Naive thymus-derived CD4-positive, alpha-beta T cell (primary cell): ENCODE data around the gene SIGLEC15. TPM values are rescaled to one million over a fixed set of nuclear protein-coding genes. Genes with fewer than 3 reads are reported as not detected.
A peak's percentile ranks its signal among the peaks of the same experiment; 100 is the strongest.
"Not testable (repeated sequence)": the region's sequence is repeated elsewhere in the genome, so short reads cannot be mapped to it uniquely, and the experiment has no call there.

ENCODE experiments used
- ATAC-seq: fragments of 150-1000 bp; cut with Tn5 transposase; 2 replicates; pipeline ENCODE4 v1.10.0; 2021; ENCODE audit warnings: mild to moderate bottlenecking, moderate library complexity
- CTCF ChIA-PET: fragments of 350-600 bp; sonication (Branson Sonifier 250); formaldehyde crosslinking; loops from one replicate; lab custom pipeline; 2021; ENCODE audit warnings: antibody characterized with exemption; lab: Charles Lee
- POLR2A ChIA-PET: fragments of 350-600 bp; sonication (Branson Sonifier 250); formaldehyde crosslinking; loops from one replicate; lab custom pipeline; 2021; ENCODE audit warnings: antibody characterized with exemption, inconsistent platforms; lab: Charles Lee
- DNase-seq, 9 donors: peaks; one replicate each; pipeline versions ENCODE4 v3.0.0 to v3.0.0-alpha.2; 2020 to 2022; ENCODE audit warnings: mixed read lengths in 1 of 9
- H3K27ac ChIP-seq: one replicate; pipeline ENCODE4 v1.7.0; 2013; ENCODE audit warnings: mild to moderate bottlenecking, low read depth, low read length, moderate library complexity
- H3K27me3 ChIP-seq, 2 donors: one replicate each; pipeline ENCODE4 v1.7.0; 2013; ENCODE audit warnings: low read length in 2 of 2, mild to moderate bottlenecking in 2 of 2, moderate library complexity in 2 of 2; ENCODE audit not compliant: control insufficient read depth in 2 of 2, insufficient read depth in 2 of 2
- H3K36me3 ChIP-seq, 3 experiments: 1 replicate in 2 of 3; 2 replicates in 1 of 3; pipeline ENCODE4 v1.7.0; 2013; ENCODE audit warnings: low read length in 3 of 3, mild to moderate bottlenecking in 3 of 3, moderate library complexity in 1 of 3; ENCODE audit not compliant: insufficient read depth in 3 of 3, control insufficient read depth in 2 of 3
- H3K4me1 ChIP-seq, 2 donors: one replicate each; pipeline ENCODE4 v1.7.0; 2013; ENCODE audit warnings: low read length in 2 of 2, mild to moderate bottlenecking in 2 of 2, moderate library complexity in 1 of 2; ENCODE audit not compliant: control insufficient read depth in 2 of 2, insufficient read depth in 2 of 2
- H3K4me3 ChIP-seq: 2 replicates; pipeline ENCODE4 v1.7.0; 2013; ENCODE audit warnings: mild to moderate bottlenecking, low read length
- H3K9me3 ChIP-seq, 3 experiments: 1 replicate in 2 of 3; 2 replicates in 1 of 3; pipeline ENCODE4 v1.7.0; 2013; ENCODE audit warnings: low read length in 3 of 3; ENCODE audit not compliant: control insufficient read depth in 2 of 3
- H3K27ac Mint-ChIP-seq, 9 donors: one replicate each; pipeline ENCODE4 v1.8.0; 2020 to 2022; ENCODE audit warnings: mixed read lengths in 9 of 9, mild to moderate bottlenecking in 8 of 9, moderate library complexity in 5 of 9, inconsistent platforms in 2 of 9
- H3K27me3 Mint-ChIP-seq, 5 donors: one replicate each; pipeline ENCODE4 v1.8.0; 2021 to 2022; ENCODE audit warnings: mixed read lengths in 5 of 5, mild to moderate bottlenecking in 1 of 5
- H3K36me3 Mint-ChIP-seq, 5 donors: one replicate each; pipeline ENCODE4 v1.8.0; 2020 to 2022; ENCODE audit warnings: mixed read lengths in 5 of 5, mild to moderate bottlenecking in 3 of 5, inconsistent platforms in 1 of 5
- H3K4me1 Mint-ChIP-seq, 7 donors: one replicate each; pipeline ENCODE4 v1.8.0; 2020 to 2022; ENCODE audit warnings: mixed read lengths in 7 of 7, mild to moderate bottlenecking in 3 of 7, inconsistent platforms in 1 of 7
- H3K4me3 Mint-ChIP-seq, 10 donors: one replicate each; pipeline ENCODE4 v1.8.0; 2020 to 2022; ENCODE audit warnings: mild to moderate bottlenecking in 10 of 10, mixed read lengths in 10 of 10, moderate library complexity in 6 of 10, inconsistent platforms in 2 of 10
- H3K9me3 Mint-ChIP-seq, 11 donors: one replicate each; pipeline ENCODE4 v1.8.0; 2020 to 2022; ENCODE audit warnings: mixed read lengths in 11 of 11, mild to moderate bottlenecking in 4 of 11, inconsistent platforms in 1 of 11, moderate library complexity in 1 of 11
- intact Hi-C, 2 donors: fragments of 100-400 bp; cut with micrococcal nuclease; formaldehyde crosslinking; loops; one replicate each; pipeline ENCODE4 v1.15.1; 2023
- polyA plus RNA-seq, 2 donors: library from polyadenylated mRNA; unstranded; fragments of 300-500 nt; fragmentation: Illumina TruSeq; gene quantifications; one replicate each; pipeline ENCODE4 v1.2.3, GENCODE V29; 2021
- total RNA-seq, 6 experiments: library from RNA in 5 of 6; stranded (reverse) in 5 of 6; gene quantifications; 1 replicate in 5 of 6; 2 replicates in 1 of 6; pipeline ENCODE4 v1.2.3 and lab custom pipeline; 2021 to 2026

SIGLEC15 gene
- total and polyA plus RNA-seq, 7 experiments from 2014 or later = 0.13 to 1.3 TPM; not detected in 5

GRCh38 chr18:45847119-45847518 lies 21.6 kb downstream of the SIGLEC15 start:
- intact Hi-C loops = no loop called here
- CTCF ChIA-PET = interaction anchor here (0.6 kb wide), 1 partner anchor 190 kb away, joined by 3 read pairs; no protein-coding TSS in a partner anchor

GRCh38 chr18:45848643-45849042 lies 23.2 kb downstream of the SIGLEC15 start:
- not testable (repeated sequence) for H3K9me3 ChIP-seq, ATAC-seq, H3K4me3 Mint-ChIP-seq, DNase-seq, H3K27me3 ChIP-seq, H3K4me3 ChIP-seq, H3K9me3 Mint-ChIP-seq, H3K4me1 ChIP-seq, H3K27ac ChIP-seq, H3K27me3 Mint-ChIP-seq
- Mint-ChIP-seq H3K27ac (peak overlapping the region in 2 of 9 donors; percentile 2 to 12), H3K4me1 (peaks cover 0 to 11% (median 4%) of the 10 kb centered on the region in 7 donors), H3K36me3 (peaks cover 8 to 26% (median 19%) of the 10 kb centered on the region in 5 donors)
- CTCF ChIA-PET = interaction anchor here (0.8 kb wide), 1 partner anchor 186 kb away, joined by 3 read pairs; no protein-coding TSS in a partner anchor
- H3K36me3 ChIP-seq = peaks cover 8 to 38% (median 9%) of the 10 kb centered on the region in 3 experiments
- POLR2A ChIA-PET = interaction anchor here (0.7 kb wide), 1 partner anchor 47 kb away, joined by 4 read pairs; no protein-coding TSS in a partner anchor
- intact Hi-C loops = loop anchor here in 1 of 2 donors (1.0 kb wide), 1 partner anchor 157 kb away; no protein-coding TSS in a partner anchor

More at GRCh38 chr18:45847119-45847518, 21.6 kb downstream of the SIGLEC15 start:
- no peaks in the 10 kb centered on the region for H3K4me1 ChIP-seq
- Mint-ChIP-seq H3K36me3 (peaks cover 4 to 15% (median 9%) of the 10 kb centered on the region in 5 donors), H3K4me3 (no peak overlapping the region), H3K9me3 (no peaks in the 10 kb centered on the region), H3K27ac (peak overlapping the region in 1 of 9 donors; percentile 79), H3K4me1 (peaks cover 0 to 11% (median 4%) of the 10 kb centered on the region in 7 donors), H3K27me3 (no peaks in the 10 kb centered on the region)
- no peaks in the 10 kb centered on the region for H3K27me3 ChIP-seq
- no peaks in the 10 kb centered on the region for H3K9me3 ChIP-seq
- ATAC-seq (no peak), DNase-seq (no peak)
- POLR2A ChIA-PET = no interaction called here
- no peak overlapping the region for H3K4me3 ChIP-seq
- peaks cover 0 to 24% (median 2%) of the 10 kb centered on the region in 3 experiments for H3K36me3 ChIP-seq
- no peak overlapping the region for H3K27ac ChIP-seq

GRCh38 chr18:45849529-45849928 lies 24.1 kb downstream of the SIGLEC15 start:
- DNase-seq (no peak), ATAC-seq (no peak)
- CTCF ChIA-PET = interaction anchor here (0.6 kb wide), 1 partner anchor 26 kb away, joined by 3 read pairs; no protein-coding TSS in a partner anchor
- peak overlapping the region in 2 of 9 donors; percentile 12 to 32 for H3K27ac Mint-ChIP-seq
- intact Hi-C loops = loop anchor here in 1 of 2 donors (1.0 kb wide), 1 partner anchor 158 kb away; no protein-coding TSS in a partner anchor
- peaks cover 0 to 6% (median 4%) of the 10 kb centered on the region in 7 donors for H3K4me1 Mint-ChIP-seq
- POLR2A ChIA-PET = no interaction called here
- no peaks in the 10 kb centered on the region for H3K27me3 Mint-ChIP-seq
- H3K36me3 Mint-ChIP-seq = peaks cover 8 to 31% (median 19%) of the 10 kb centered on the region in 5 donors
- no peak overlapping the region for H3K27ac ChIP-seq
- H3K4me1 ChIP-seq = no peaks in the 10 kb centered on the region
- H3K36me3 ChIP-seq = peaks cover 9 to 46% (median 14%) of the 10 kb centered on the region in 3 experiments
- H3K9me3 Mint-ChIP-seq = no peaks in the 10 kb centered on the region
- no peak overlapping the region for H3K4me3 ChIP-seq
- H3K4me3 Mint-ChIP-seq = no peak overlapping the region
- no peaks in the 10 kb centered on the region for H3K9me3 ChIP-seq
- no peaks in the 10 kb centered on the region for H3K27me3 ChIP-seq

- Histone ChIP-seq H3K36me3 (peaks cover 9 to 49% (median 18%) of the 10 kb centered on the region in 3 experiments), H3K9me3 (no peaks in the 10 kb centered on the region), H3K4me3 (no peak overlapping the region), H3K4me1 (no peaks in the 10 kb centered on the region), H3K27ac (no peak overlapping the region), H3K27me3 (no peaks in the 10 kb centered on the region)
- no peaks in the 10 kb centered on the region for H3K27me3 Mint-ChIP-seq
- no peak for DNase-seq
- H3K36me3 Mint-ChIP-seq = peaks cover 8 to 32% (median 19%) of the 10 kb centered on the region in 5 donors
- peak overlapping the region in 1 of 9 donors; percentile 54 for H3K27ac Mint-ChIP-seq
- peaks cover 0 to 2% (median under 1%) of the 10 kb centered on the region in 7 donors for H3K4me1 Mint-ChIP-seq
- intact Hi-C loops = no loop called here
- ATAC-seq = peak; percentile 32
- no peaks in the 10 kb centered on the region for H3K9me3 Mint-ChIP-seq
- no peak overlapping the region for H3K4me3 Mint-ChIP-seq
- POLR2A ChIA-PET = no interaction called here
- CTCF ChIA-PET = interaction anchor here (0.6 to 1.2 kb wide), 3 partner anchors 27 to 186 kb away, joined by 3 read pairs; no protein-coding TSS in a partner anchor
Observed at GRCh38 chr18:45850021-45850420, 24.5 kb downstream of the SIGLEC15 start.

GRCh38 chr18:45851161-45851925 lies 25.9 kb downstream of the SIGLEC15 start:
- Mint-ChIP-seq H3K4me3 (no peak overlapping the region), H3K4me1 (peaks cover 0 to 2% (median 0%) of the 10 kb centered on the region in 7 donors), H3K27me3 (no peaks in the 10 kb centered on the region), H3K36me3 (peaks cover 15 to 45% (median 24%) of the 10 kb centered on the region in 5 donors), H3K9me3 (no peaks in the 10 kb centered on the region), H3K27ac (peak overlapping the region in 4 of 9 donors; percentile 11 to 77 (median 59))
- H3K4me1 ChIP-seq = no peaks in the 10 kb centered on the region
- H3K36me3 ChIP-seq = peaks cover 15 to 62% (median 29%) of the 10 kb centered on the region in 3 experiments
- no peaks in the 10 kb centered on the region for H3K9me3 ChIP-seq
- no peak overlapping the region for H3K4me3 ChIP-seq
- DNase-seq = no peak
- CTCF ChIA-PET = interaction anchor here (1.2 kb wide), 1 partner anchor 187 kb away, joined by 3 read pairs; no protein-coding TSS in a partner anchor
- POLR2A ChIA-PET = interaction anchor here (0.7 kb wide), 1 partner anchor 393 kb away, joined by 3 read pairs; no protein-coding TSS in a partner anchor
- H3K27me3 ChIP-seq = no peaks in the 10 kb centered on the region
- no peak overlapping the region for H3K27ac ChIP-seq
- ATAC-seq = no peak
- intact Hi-C loops = no loop called here

- Histone ChIP-seq H3K9me3 (no peaks in the 10 kb centered on the region), H3K27me3 (no peaks in the 10 kb centered on the region), H3K27ac (no peak overlapping the region), H3K36me3 (peaks cover 15 to 74% (median 35%) of the 10 kb centered on the region in 3 experiments), H3K4me3 (no peak overlapping the region), H3K4me1 (no peaks in the 10 kb centered on the region)
- H3K27me3 Mint-ChIP-seq = no peaks in the 10 kb centered on the region
- peaks cover 0 to 2% (median 0%) of the 10 kb centered on the region in 7 donors for H3K4me1 Mint-ChIP-seq
- no peak overlapping the region for H3K4me3 Mint-ChIP-seq
- POLR2A ChIA-PET = no interaction called here
- no peaks in the 10 kb centered on the region for H3K9me3 Mint-ChIP-seq
- peaks cover 15 to 50% (median 29%) of the 10 kb centered on the region in 5 donors for H3K36me3 Mint-ChIP-seq
- no peak for DNase-seq
- CTCF ChIA-PET = no interaction called here
- ATAC-seq = no peak
- intact Hi-C loops = no loop called here
- peak overlapping the region in 4 of 9 donors; percentile 10 to 86 (median 17) for H3K27ac Mint-ChIP-seq
Observed at GRCh38 chr18:45852631-45853030, 27.2 kb downstream of the SIGLEC15 start.
